ENCODE results near the gene SH3GL1.

DNA sequence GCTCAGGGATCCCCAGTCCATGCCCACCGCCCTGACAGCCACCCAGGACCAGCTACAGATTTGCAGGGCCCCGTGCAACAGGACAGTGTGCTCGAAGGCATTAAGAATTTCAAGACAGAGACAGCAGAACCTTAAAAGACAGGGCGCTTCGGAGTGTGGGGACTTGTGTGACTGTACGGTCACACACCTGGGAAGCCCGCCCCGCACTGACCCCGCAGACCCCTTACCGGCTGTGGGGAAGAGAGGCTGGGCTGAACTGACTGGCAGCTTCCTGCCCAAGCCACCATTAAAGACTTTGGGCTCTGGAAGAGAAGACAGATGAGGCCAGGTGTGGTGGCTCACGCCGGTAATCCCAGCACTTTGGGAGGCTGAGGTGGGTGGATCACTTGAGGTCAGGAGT is 76.1 kb downstream of the SH3GL1 start:
- TF ChIP-seq CHD4 (IDR thresholded peaks at IDR 0.05) (no peak), CHD2 (IDR thresholded peaks at IDR 0.05; ENCODE audit: borderline replicate concordance, low read depth, low read length) (no peak)
